ENCODE measurements around the gene DAGLA.

DNA sequence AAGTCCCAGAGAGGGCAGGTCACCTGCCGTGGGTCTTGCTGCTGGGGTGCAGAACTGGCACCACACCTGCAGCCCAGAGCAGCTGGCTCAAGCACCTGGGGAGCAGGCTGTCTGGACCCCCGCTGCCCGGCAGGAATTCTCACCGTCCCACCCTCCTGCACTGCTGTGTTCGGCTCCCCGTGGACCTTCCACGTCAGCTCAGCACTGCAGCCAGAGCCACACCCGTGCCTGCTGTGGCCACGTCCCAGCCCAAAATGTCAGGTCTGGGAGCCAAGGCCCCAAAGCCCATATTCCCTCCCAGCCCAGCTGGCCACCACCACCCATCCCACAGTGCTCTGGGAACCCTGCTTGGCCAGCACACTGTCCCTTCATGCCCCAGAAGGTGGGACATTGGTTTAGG lies 44.2 kb downstream of the DAGLA start:
- TF ChIP-seq, protein P1, sequence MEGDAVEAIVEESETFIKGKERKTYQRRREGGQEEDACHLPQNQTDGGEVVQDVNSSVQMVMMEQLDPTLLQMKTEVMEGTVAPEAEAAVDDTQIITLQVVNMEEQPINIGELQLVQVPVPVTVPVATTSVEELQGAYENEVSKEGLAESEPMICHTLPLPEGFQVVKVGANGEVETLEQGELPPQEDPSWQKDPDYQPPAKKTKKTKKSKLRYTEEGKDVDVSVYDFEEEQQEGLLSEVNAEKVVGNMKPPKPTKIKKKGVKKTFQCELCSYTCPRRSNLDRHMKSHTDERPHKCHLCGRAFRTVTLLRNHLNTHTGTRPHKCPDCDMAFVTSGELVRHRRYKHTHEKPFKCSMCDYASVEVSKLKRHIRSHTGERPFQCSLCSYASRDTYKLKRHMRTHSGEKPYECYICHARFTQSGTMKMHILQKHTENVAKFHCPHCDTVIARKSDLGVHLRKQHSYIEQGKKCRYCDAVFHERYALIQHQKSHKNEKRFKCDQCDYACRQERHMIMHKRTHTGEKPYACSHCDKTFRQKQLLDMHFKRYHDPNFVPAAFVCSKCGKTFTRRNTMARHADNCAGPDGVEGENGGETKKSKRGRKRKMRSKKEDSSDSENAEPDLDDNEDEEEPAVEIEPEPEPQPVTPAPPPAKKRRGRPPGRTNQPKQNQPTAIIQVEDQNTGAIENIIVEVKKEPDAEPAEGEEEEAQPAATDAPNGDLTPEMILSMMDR (IDR thresholded peaks at IDR 0.05; ENCODE audit: low read length) = no peak
- TF ChIP-seq EZH2phosphoT487 (IDR thresholded peaks at IDR 0.05; ENCODE audit: low read length) (no peak), EZH2 (optimal IDR thresholded peaks at IDR 0.05; ENCODE audit: low read depth, low read length) (no peak)

All from MM.1S (cell line).